CD4-positive, alpha-beta T cell (primary cell): ENCODE data around the gene CACNA2D3. TPM values are rescaled to one million over a fixed set of nuclear protein-coding genes. Genes with fewer than 3 reads are reported as not detected.

Experiments used
- ATAC-seq: fragments of 200-7000 bp; cut with Tn5 transposase; one replicate; pipeline ENCODE4 v1.10.0; 2022; ENCODE audit warnings: mild to moderate bottlenecking; ENCODE audit not compliant: poor library complexity
- CTCF ChIA-PET: fragments of 350-600 bp; sonication (Branson Sonifier 250); formaldehyde crosslinking; loops from one replicate; lab custom pipeline; 2021; ENCODE audit warnings: antibody characterized with exemption, inconsistent platforms; lab: Charles Lee
- POLR2A ChIA-PET: fragments of 350-600 bp; sonication (Branson Sonifier 250); formaldehyde crosslinking; loops from one replicate; lab custom pipeline; 2021; ENCODE audit warnings: antibody characterized with exemption, inconsistent platforms; lab: Charles Lee
- DNase-seq, 14 experiments: peaks; one replicate each; pipeline ENCODE4 v3.0.0-alpha.2; 2013 to 2020; ENCODE audit warnings: mixed read lengths in 2 of 14
- H3K27ac ChIP-seq, 2 donors: one replicate each; pipeline versions ENCODE4 v1.5.1 to v1.7.0; 2013; ENCODE audit warnings: low read length in 2 of 2, low read depth in 1 of 2, mild to moderate bottlenecking in 1 of 2
- H3K27me3 ChIP-seq, 2 experiments: 1 replicate in 1 of 2; 2 replicates in 1 of 2; pipeline versions ENCODE4 v1.6.1 to v1.7.0; 2013; ENCODE audit warnings: low read length in 2 of 2, control low read depth in 1 of 2, mild to moderate bottlenecking in 1 of 2, moderate library complexity in 1 of 2; ENCODE audit not compliant: insufficient read depth in 2 of 2, control insufficient read depth in 1 of 2
- H3K36me3 ChIP-seq: one replicate; pipeline ENCODE4 v1.6.1; 2013; ENCODE audit warnings: low read length, control low read depth; ENCODE audit not compliant: insufficient read depth
- H3K4me1 ChIP-seq: one replicate; pipeline ENCODE4 v1.6.1; 2013; ENCODE audit warnings: low read length, control low read depth; ENCODE audit not compliant: insufficient read depth
- H3K4me3 ChIP-seq: one replicate; pipeline ENCODE4 v1.5.1; 2013; ENCODE audit warnings: mild to moderate bottlenecking, low read length, moderate library complexity
- H3K9me3 ChIP-seq, 2 experiments: 1 replicate in 1 of 2; 2 replicates in 1 of 2; pipeline versions ENCODE4 v1.6.1 to v1.7.0; 2013; ENCODE audit warnings: low read length in 2 of 2, mild to moderate bottlenecking in 2 of 2, control low read depth in 1 of 2, moderate library complexity in 1 of 2; ENCODE audit not compliant: control insufficient read depth in 1 of 2, insufficient read depth in 1 of 2
- H3K27ac Mint-ChIP-seq: one replicate; pipeline ENCODE4 v1.8.0; 2020; ENCODE audit warnings: mixed read lengths
- H3K27me3 Mint-ChIP-seq: one replicate; pipeline ENCODE4 v1.8.0; 2021; ENCODE audit warnings: mixed read lengths
- H3K36me3 Mint-ChIP-seq: one replicate; pipeline ENCODE4 v1.8.0; 2021; ENCODE audit warnings: low read depth, mixed read lengths
- H3K4me1 Mint-ChIP-seq: one replicate; pipeline ENCODE4 v1.8.0; 2021; ENCODE audit warnings: low read depth, mixed read lengths
- H3K4me3 Mint-ChIP-seq: one replicate; pipeline ENCODE4 v1.8.0; 2020; ENCODE audit warnings: mild to moderate bottlenecking, mixed read lengths
- H3K9me3 Mint-ChIP-seq: one replicate; pipeline ENCODE4 v1.8.0; 2020; ENCODE audit warnings: mixed read lengths
- CTCF ChIP-seq: fragments of 200-600 bp; IDR thresholded peaks from one replicate; pipeline ENCODE4 v1.8.0; 2022; ENCODE audit warnings: antibody characterized with exemption, mild to moderate bottlenecking
- intact Hi-C, 2 experiments: fragments of 100-400 bp; cut with DNase I in 1 of 2; cut with micrococcal nuclease in 1 of 2; formaldehyde crosslinking; loops; one replicate each; pipeline versions ENCODE4 v1.15.1 to v1.9.0; 2023 to 2025; cut with DNase I, micrococcal nuclease
- total RNA-seq, 174 experiments: library from RNA in 2 of 174; stranded (reverse) in 2 of 174; gene quantifications; one replicate each; pipeline ENCODE4 v1.2.3 and lab custom pipeline; 2021 to 2026

The CACNA2D3 gene
- total RNA-seq, 2 experiments from 2014 or later = 0.08 TPM; not detected in 1

GRCh38 chr3:54849360-54849759 lies 727.0 kb downstream of the CACNA2D3 start:
- no peak for TF ChIP-seq CTCF
- no peaks in the 10 kb centered on the region for H3K4me1 ChIP-seq
- H3K36me3 Mint-ChIP-seq = no peaks in the 10 kb centered on the region
- H3K4me3 Mint-ChIP-seq = no peak overlapping the region
- H3K9me3 Mint-ChIP-seq = no peaks in the 10 kb centered on the region
- H3K36me3 ChIP-seq = no peaks in the 10 kb centered on the region
- DNase-seq = no peak
- peaks cover 13% of the 10 kb centered on the region for H3K27me3 Mint-ChIP-seq
- ChIA-PET CTCF (no interaction called here), POLR2A (no interaction called here)
- H3K27ac ChIP-seq = no peak overlapping the region
- ATAC-seq = no peak
- H3K27ac Mint-ChIP-seq = no peak overlapping the region
- H3K27me3 ChIP-seq = peaks cover 0 to 3% of the 10 kb centered on the region in 2 experiments
- H3K4me1 Mint-ChIP-seq = no peaks in the 10 kb centered on the region
- H3K9me3 ChIP-seq = peaks cover 0 to 5% of the 10 kb centered on the region in 2 experiments
- intact Hi-C loops = no loop called here
- no peak overlapping the region for H3K4me3 ChIP-seq

- H3K4me1 ChIP-seq = no peaks in the 10 kb centered on the region
- POLR2A ChIA-PET = no interaction called here
- Mint-ChIP-seq H3K4me3 (no peak overlapping the region), H3K4me1 (no peaks in the 10 kb centered on the region), H3K9me3 (no peaks in the 10 kb centered on the region), H3K27me3 (peaks cover 13% of the 10 kb centered on the region), H3K36me3 (no peaks in the 10 kb centered on the region), H3K27ac (no peak overlapping the region)
- H3K27me3 ChIP-seq = peaks cover 0 to 3% of the 10 kb centered on the region in 2 experiments
- no peak for ATAC-seq
- TF ChIP-seq CTCF = no peak
- CTCF ChIA-PET = no interaction called here
- H3K36me3 ChIP-seq = no peaks in the 10 kb centered on the region
- intact Hi-C loops = loop anchor here in 1 of 2 experiments (5.0 kb wide), 1 partner anchor 1402 kb away; no protein-coding TSS in a partner anchor
- DNase-seq = no peak
- no peak overlapping the region for H3K27ac ChIP-seq
- H3K9me3 ChIP-seq = peaks cover 0 to 5% of the 10 kb centered on the region in 2 experiments
- H3K4me3 ChIP-seq = no peak overlapping the region
These were observed 728.2 kb downstream of the CACNA2D3 start for GRCh38 chr3:54850484-54851018.

- POLR2A ChIA-PET = no interaction called here
- Mint-ChIP-seq H3K27ac (no peak overlapping the region), H3K36me3 (no peaks in the 10 kb centered on the region), H3K9me3 (no peaks in the 10 kb centered on the region), H3K27me3 (peaks cover 18% of the 10 kb centered on the region), H3K4me1 (no peaks in the 10 kb centered on the region), H3K4me3 (no peak overlapping the region)
- Histone ChIP-seq H3K4me3 (no peak overlapping the region), H3K4me1 (no peaks in the 10 kb centered on the region), H3K27ac (no peak overlapping the region), H3K36me3 (no peaks in the 10 kb centered on the region), H3K27me3 (peaks cover 0 to 3% of the 10 kb centered on the region in 2 experiments), H3K9me3 (peaks cover 0 to 5% of the 10 kb centered on the region in 2 experiments)
- DNase-seq (peak in 8 of 14 experiments; percentile 1 to 40 (median 16)), ATAC-seq (no peak)
- CTCF ChIA-PET = no interaction called here
- intact Hi-C loops = loop anchor here in 1 of 2 experiments (5.0 kb wide), 1 partner anchor 1399 kb away; no protein-coding TSS in a partner anchor
- peak; percentile 41 for TF ChIP-seq CTCF
These were observed 731.4 kb downstream of the CACNA2D3 start for GRCh38 chr3:54853573-54854404.
